ENCODE data around the gene TOP3B.

Gene TOP3B

GRCh38 chr22:22010358-22010757, 27.8 kb upstream of the TOP3B start:
- DNase-seq, result no peak

DNA sequence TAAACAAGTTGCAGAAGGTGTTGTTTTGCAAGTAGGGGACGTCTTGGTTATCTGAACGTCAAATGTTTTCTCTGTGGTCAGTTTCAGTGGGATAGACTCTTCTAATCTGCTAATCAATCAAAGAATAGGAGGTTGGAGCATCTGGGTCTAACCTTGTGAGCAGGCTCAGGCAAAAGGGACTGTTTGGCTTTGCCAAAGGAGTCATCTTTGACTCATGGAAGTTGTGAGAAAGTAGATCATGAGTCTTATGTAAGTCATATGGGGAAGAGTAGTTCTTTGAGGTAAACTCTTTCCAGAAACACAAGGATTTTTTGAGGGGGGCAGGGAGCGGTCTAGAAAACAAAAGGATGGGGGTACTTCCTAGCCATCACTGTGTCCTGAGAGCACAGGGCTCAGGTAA, 27.1 kb upstream of the TOP3B start:
- DNase-seq, result no peak

GRCh38 chr22:22006596-22006990, 24.0 kb upstream of the TOP3B start:
- no peak for DNase-seq

- no peak for DNase-seq
These were observed 23.5 kb upstream of the TOP3B start for GRCh38 chr22:22005945-22006595.

- DNase-seq, result no peak
These were observed 20.6 kb upstream of the TOP3B start for GRCh38 chr22:22003233-22003632.

DNA sequence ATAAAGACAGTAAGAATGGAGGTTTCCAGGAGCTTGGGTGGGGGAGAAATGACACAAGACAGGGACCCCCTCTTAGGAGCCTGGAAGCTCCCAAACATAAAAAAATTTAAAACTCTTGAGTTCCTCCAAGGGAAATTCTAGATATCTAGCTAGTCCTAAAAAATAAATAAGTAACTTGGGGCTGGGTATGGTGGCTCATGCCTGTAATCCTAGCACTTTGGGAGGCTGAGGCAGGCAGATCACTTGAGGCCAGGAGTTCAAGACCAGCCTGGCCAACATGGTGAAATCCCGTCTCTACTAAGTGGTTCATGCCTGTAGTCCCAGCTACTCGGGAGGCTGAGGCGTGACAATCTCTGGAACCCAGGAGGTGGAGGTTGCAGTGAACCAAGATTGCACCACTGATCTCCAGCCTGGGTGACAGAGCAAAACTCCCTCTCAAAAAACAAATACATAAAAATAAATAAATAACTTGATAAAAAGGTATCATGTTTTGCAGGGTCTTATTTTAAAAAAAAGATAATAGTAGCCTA, 20.0 kb upstream of the TOP3B start:
- DNase-seq, result no peak

- no peak for DNase-seq
These were observed 19.3 kb upstream of the TOP3B start for GRCh38 chr22:22001664-22002525.

- DNase-seq, result no peak
These were observed 16.1 kb upstream of the TOP3B start for GRCh38 chr22:21998595-21999247.

GRCh38 chr22:21996175-21996720, 13.7 kb upstream of the TOP3B start:
- no peak for DNase-seq

- no peak for DNase-seq
These were observed 13.1 kb upstream of the TOP3B start for GRCh38 chr22:21995660-21996059.

- DNase-seq, result no peak
These were observed 12.4 kb upstream of the TOP3B start for GRCh38 chr22:21994881-21995444.

DNA sequence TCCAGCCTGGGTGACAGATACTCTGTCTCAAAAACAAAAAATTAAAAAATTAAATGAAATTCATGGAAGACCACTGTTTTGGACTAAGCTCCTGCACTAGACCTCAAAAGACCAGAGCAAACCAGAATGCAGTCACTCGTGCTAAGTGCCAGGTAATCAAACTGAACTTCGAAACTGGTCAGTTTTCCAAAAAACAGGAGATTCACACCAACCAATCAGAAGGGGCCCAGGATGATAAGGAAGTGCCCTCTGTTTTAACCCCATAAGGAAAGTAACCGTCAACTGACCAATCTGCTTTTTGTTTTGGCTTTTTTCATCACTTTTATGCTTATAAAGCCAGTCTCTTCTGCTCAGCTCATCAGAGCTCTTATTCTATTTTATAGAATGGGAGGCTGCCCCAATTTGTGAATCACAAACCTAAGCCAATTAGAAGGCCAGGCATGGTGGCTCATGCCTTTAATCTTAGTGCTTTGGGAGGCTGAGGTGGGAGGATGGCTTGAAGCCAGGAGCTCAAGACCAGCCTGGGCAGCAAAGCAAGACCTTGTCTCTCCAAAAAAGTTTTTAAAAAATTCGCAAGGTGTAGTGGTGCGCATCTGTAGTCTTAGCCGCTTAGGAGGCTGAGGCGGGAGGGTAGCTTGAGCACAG, 10.1 kb upstream of the TOP3B start:
- DNase-seq, result no peak

DNA sequence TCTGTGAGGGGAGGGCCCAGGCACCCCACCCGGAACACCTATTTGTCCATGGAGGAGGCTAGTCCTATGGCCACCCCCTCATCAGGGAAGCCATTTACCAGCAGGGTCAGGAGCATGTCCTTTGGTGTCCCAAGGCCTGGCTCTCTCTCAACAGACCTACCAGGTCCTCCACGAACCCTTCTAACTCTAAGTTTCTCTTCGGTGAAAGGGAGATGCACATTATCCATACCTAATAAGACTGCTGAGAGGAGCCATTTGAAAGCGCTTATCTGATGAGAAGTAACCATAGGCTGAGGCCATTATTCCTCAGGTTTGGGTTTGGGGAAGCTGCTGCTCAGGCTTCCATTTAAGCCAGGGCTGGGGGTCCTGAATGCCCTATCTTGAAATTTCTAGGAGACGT, 9.2 kb upstream of the TOP3B start:
- DNase-seq, result no peak

- no peak for DNase-seq
These were observed 8.7 kb upstream of the TOP3B start for GRCh38 chr22:21991304-21991596.

DNA sequence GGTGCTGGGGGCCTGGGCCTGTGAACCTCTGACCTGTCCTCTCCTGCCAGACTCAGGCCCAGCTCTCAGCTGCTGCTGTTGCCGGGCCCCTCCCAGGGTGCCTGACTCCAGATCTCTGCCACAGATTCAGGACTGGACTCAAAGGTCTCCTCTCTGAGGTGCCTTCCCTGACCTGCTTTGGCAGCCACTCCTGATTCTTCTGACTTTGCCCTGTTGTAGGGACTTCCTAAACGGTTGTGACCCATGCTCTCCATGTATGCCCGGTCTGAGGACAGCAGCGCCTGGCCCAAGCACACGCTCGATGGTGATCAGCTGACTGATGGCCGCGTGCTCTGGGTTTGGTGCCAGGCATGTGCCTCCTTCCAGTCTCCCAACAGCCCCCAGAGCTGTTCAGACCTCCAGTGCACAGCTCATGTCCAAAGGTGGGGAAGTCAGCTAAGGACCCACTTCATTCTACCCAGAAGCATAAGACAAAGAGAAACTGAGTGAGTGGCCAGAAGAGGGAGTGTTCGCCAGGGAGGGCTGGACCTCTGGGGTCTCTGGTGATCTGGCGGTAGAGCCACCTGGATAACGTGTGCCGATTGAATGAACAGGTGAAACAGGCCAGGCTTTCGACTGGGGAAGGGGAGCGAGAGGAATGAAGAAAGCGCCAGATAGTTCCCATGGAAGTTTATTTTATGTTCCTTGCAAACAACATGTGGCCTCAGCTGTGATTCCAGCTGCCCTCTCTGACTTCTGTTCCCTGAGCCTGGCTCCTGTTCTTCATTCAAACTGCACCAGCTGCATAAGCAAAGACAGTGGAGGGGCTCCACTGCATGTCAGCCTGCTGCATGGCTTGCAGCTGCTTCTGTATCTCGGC, 8.1 kb upstream of the TOP3B start:
- no peak for DNase-seq

DNA sequence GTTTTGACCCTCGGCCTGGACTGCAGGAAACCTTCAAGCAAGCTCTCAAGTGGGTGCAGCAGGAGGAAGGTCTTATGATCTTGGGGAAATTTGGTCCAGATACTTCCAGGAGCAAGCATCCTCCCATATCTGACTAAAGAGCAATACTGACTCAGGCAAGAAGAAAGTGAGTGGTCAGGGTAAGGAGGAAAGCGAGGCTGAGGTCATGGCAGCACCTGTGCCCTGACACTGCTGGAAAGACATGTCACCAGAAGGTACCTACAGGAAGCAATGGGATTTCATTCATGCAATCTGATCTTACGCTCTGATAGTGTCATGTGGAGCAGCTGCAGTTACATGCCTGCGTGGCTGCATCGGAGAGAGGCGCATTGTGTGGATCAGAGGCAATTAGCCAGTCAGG, 6.5 kb upstream of the TOP3B start:
- no peak for DNase-seq

DNA sequence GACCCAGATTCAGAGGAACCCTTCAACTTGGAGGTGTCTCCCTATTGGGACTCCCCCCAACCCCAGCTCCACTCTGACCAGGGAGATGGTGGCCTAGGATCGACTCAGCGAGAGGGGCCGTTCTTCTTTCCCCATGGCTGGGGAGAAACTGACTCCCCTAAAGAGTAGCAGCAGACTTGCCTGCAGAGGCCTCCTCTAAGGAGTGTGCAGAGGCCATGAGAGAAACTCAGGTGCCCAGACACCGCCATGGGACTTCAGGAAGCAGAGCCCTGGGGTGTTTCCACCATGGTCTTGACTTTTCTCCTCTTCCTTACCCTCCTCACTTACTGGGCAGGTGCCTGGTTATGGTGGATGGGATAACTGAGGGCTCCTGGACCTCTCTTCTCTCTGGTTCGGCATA, 2.6 kb upstream of the TOP3B start:
- DNase-seq, result no peak

- no peak for DNase-seq
These were observed 2.2 kb upstream of the TOP3B start for GRCh38 chr22:21984793-21985192.

DNA sequence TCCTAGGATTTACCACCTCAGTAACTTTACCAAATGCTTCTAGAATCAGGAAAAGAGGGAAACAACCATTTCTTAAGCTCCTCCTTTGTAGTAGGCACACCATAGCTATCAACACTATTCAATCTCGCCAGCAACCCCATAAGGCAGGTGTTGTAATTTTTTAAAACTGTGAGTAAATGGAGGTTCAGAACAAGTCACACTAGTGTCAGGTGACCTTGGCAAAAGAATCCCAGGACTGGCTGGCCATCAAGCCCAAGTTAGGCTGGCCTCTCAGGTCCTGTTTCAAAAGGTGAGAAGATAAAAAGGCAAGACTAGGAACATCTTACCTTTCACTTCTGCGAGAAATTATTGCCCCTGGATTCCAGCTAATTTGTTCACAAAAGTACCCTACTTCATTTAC, 713 bp downstream of the TOP3B start:
- DNase-seq, result no peak

GRCh38 chr22:21980547-21980946, 2.0 kb downstream of the TOP3B start:
- no peak for DNase-seq

DNA sequence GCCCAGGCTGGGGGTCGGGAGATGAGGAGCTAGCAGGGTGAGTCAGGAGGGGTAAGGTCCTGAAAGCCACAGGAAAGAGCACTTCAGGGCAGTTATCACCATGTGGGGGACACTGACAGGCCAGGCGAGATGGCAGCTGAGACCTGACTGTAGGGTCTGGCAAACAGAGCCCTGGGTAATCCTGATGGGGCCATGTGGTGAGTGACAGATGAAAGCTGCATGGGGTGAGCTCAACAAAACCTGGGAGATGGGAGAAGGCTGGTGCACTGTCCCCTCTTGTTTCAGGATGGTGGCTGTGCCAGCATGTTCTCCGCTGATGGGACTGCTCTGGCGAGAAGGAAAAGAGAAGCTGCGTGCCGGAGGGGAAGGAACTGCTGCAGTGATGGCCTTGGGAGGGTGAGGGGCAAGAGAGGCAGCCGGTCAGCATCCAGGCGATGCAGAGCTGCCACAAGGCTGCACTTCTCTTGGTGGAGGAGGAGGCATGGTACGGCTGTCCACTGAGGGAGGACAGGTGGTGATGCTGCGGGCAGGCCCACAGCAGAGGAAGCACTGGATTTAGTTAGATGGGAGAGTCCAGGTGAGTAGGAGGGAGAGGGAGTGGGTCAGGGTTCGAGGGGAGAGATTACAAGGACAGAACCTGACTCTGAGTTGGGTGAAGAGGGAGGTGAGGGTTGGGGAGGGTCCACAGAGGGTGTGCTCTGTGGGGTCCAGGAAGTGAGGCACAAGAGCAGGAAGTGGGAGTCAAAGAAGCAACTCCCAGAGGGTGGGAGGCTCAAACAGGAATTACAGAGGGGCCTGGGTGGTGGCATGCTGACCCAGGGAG, 3.8 kb downstream of the TOP3B start:
- DNase-seq, result no peak
